Measurements from ENCODE around the gene TGM1.

TGM1 gene

DNA sequence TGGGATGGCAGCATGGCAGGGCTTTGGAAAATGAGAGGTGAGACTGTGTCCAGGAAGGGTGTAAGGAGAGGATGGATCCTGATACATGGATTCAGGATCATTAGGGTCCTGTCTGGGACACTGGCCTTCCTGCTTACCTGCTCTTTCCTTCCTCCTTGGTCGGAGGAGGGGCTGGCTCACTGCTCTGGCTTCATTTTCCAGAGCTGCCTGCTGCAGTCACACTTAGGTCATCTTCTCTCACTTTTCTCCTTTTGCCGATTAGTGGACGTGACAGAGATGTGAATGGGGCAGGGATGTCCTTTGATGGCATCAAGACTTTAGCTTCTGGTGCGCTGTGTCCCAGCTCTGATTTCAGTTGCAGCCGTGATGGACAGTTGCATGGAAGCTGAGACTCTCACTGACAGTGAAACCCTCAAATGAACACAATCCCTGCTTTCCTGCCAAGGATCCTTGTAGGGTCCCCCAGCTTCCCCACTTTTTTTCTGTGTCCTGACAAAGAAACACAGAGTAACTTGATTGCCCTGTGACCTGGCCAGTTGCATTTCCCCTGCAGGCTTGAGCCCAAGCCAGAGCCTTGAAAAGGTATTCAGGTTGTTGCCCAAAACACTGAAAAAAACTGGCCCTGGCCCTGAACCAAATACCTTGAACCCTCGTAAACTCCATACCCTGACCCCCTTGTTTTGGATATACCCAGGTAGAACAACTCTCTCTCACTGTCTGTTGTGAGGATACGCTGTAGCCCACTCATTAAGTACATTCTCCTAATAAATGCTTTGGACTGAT is 45.6 kb upstream of the TGM1 start:
- TF ChIP-seq CTCF (IDR thresholded peaks at IDR 0.05; ENCODE audit: low read depth, low read length) = no peak
- DNase-seq (ENCODE audit: extremely low read depth, low read depth) = no peak

DNA sequence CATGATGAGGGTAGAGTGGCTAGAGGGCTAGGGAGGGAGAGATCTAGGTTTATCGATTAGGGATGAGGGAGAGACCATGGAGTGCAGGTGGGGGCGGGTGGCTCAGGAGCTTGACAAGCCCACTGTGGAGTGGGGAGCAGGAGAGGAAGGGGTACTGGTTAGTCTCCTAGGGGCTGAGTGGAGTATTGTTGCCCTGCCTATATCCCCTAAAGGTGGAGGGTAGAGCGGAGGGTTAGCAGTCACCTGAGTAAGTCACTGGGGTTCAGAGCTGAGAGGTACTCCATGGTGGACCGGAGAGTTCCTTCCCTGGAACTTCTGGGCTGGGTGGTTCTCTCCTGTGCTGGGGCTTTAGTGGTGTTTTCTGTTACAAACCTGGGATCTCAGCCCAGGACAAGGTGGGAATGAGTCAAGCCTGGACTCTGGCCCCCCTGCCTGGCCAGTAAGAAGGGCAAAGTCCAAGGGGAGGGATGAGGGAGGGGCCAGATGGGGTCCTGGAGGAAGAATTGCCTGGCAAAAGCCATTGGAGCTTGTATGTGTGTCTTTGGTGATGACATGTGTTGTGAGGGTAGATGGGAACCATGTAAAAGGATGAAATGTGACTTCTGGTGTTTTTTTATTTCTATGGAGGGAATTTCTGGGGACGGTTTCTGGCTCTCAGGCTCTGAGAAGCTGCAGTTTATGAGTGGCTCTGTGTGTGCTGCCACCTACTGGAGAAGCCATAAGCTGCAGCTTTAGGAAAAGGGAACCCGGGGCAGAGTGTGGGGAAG is 44.8 kb upstream of the TGM1 start, which contains the start of gene CIDEB:
Gene CIDEB, minus strand, starts transcription at position 403 of the 767 bp plus-strand sequence. Its CDS starts 119 bp downstream, at position 284.
- TF ChIP-seq CTCF (IDR thresholded peaks at IDR 0.05; ENCODE audit: low read depth, low read length) = peak; percentile 98
- DNase-seq (ENCODE audit: extremely low read depth, low read depth) = no peak

GRCh38 chr14:24307156-24307574 is 44.2 kb upstream of the TGM1 start:
- no peak for TF ChIP-seq CTCF (IDR thresholded peaks at IDR 0.05; ENCODE audit: low read depth, low read length)
- DNase-seq (ENCODE audit: extremely low read depth, low read depth) = no peak

DNA sequence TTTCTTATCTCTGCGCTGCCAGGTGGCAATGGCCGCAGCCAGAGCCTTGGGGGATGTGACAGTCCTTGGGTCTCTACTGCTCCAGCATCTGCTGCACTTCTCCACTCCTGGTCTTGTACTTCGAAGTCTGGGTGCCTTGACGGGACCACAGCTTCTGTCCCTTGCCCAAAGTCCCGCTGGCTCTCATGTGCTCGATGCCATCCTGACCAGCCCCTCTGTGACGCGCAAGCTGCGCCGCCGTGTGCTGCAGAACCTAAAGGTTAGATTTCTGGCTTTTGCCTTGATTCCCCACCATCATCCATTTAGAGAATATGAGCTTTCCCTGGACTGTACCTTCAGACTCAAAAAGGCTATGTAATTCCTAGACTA is 41.0 kb upstream of the TGM1 start:
- no peak for DNase-seq (ENCODE audit: extremely low read depth, low read depth)
- TF ChIP-seq CTCF (IDR thresholded peaks at IDR 0.05; ENCODE audit: low read depth, low read length) = no peak

DNA sequence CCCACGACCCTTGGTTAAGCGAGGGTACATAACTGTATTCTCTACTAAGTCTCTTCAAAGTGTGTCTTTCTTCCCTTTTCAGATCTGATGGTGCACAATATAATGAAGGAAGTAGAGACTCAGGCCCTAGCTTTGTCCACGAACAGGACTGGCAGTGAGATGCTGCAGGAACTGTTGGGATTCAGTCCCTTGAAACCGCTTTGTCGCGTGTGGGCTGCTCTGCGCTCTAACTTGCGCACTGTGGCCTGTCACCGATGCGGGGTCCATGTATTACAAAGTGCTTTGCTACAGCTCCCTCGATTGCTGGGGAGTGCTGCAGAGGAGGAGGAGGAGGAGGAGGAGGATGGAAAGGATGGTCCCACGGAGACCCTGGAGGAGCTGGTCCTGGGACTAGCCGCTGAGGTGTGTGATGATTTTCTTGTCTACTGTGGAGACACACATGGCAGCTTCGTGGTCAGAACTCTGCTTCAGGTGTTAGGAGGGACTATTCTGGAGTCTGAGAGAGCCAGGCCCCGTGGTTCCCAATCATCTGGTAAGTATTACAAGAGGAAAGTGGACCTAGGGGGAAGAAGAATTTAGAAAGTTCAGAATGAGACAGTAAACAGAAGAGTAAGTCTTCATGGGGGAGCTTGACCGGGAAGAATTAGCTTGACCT is 37.5 kb upstream of the TGM1 start:
- TF ChIP-seq CTCF (IDR thresholded peaks at IDR 0.05; ENCODE audit: low read depth, low read length) = no peak
- DNase-seq (ENCODE audit: extremely low read depth, low read depth) = no peak

DNA sequence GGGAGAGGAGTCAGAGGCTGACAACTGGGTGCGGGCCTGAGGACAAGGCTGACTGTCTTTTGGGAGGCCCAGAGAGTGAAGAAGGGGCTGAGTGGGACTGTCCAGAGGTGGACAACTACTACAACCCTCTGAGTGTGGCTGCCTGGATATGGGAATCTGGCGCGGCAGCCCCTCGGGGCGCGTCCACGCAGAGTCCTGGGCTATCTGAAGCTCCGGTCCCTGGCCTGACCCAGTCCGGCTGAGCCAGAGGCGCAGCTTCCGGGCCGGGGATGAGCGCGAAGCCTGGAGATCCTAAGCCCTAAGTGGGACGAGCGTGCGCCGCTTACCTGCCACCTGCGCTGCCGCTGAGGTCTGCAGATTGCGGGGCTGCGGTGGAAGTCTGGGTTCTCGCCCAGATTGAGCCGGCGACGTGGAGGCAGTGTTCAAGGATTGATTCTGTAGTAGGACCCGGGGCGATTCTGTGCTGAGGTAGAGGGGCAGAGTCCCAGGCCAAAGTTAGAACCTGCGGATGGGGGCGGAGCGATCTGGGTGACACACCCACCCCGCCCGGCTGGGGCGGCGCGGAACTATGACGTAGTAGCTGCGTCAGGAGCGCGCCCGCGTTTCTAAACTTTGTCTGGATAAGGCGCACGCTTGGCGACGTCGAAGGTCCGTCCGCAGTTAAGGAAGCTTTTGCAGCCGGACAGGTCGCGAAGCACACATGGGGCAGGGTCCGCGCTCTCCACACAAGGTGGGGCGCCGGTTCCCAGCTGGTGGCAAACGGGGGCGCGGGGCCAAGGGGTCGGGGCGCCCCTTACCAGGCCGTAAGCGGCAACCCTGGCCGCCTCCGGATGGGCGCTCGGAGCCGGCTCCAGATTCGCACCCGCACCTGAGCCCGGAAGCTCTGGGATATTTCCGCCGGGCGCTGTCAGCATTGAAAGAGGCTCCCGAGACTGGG is 36.5 kb upstream of the TGM1 start, which contains the start of the genes DHRS1 and NOP9:
Gene DHRS1, minus strand, starts transcription at position 526 of the 937 bp plus-strand sequence. CDS start 674 bp downstream, outside the sequence.
Gene NOP9, plus strand, starts transcription at position 596 of the 937 bp plus-strand sequence. Its CDS starts 105 bp downstream, at position 701.
- no peak for TF ChIP-seq CTCF (IDR thresholded peaks at IDR 0.05; ENCODE audit: low read depth, low read length)
- peak; percentile 44 for DNase-seq (ENCODE audit: extremely low read depth, low read depth)
